Endothelial cell of umbilical vein (primary cell): Measurements from ENCODE around the gene DCC. TPM values are rescaled to one million over a fixed set of nuclear protein-coding genes. Genes with fewer than 3 reads are reported as not detected.

Experiments
- BruUV-seq: library from RNA; stranded (reverse); fragments of 400-500 nt; replicated peaks from 2 replicates; lab custom pipeline; 2021; lab: Mats Ljungman, UMichigan
- CTCF ChIA-PET: fragments of 300-600, 350-600 bp; sonication (Branson Sonifier 250); formaldehyde crosslinking; loops from one replicate; lab custom pipeline; 2021; ENCODE audit warnings: antibody characterized with exemption, inconsistent platforms; lab: Charles Lee
- POLR2A ChIA-PET: fragments of 300-600, 350-600 bp; sonication (Branson Sonifier 250); formaldehyde crosslinking; loops from one replicate; lab custom pipeline; 2021; ENCODE audit warnings: antibody characterized with exemption, inconsistent platforms; lab: Charles Lee
- DNase-seq: peaks from one replicate; pipeline ENCODE4 v3.0.0-alpha.2; 2011; ENCODE audit warnings: low read depth, low spot score
- FAIRE-seq: peaks from 2 replicates; lab custom pipeline; 2011; peaks lifted over from hg19 to GRCh38; lab: Jason Lieb, UNC
- H2AFZ ChIP-seq: 2 replicates; pipeline ENCODE4 v1.6.0; 2012; ENCODE audit warnings: low read depth, low read length, control low read depth, inconsistent platforms
- H3K27ac ChIP-seq: 2 replicates; pipeline ENCODE4 v1.5.1; 2011; ENCODE audit warnings: low read depth, mild to moderate bottlenecking, control low read depth, low read length, moderate library complexity; ENCODE audit not compliant: insufficient read depth
- H3K27me3 ChIP-seq, 2 experiments: 2 replicates each; pipeline versions ENCODE4 v1.6.0 to v1.6.1; 2011; ENCODE audit warnings: low read length in 2 of 2, mixed read lengths in 1 of 2; ENCODE audit not compliant: control insufficient read depth in 2 of 2, insufficient read depth in 2 of 2
- H3K36me3 ChIP-seq, 2 experiments: 2 replicates in 1 of 2; 3 replicates in 1 of 2; pipeline ENCODE4 v1.5.1; 2011; ENCODE audit warnings: low read length in 2 of 2, mild to moderate bottlenecking in 1 of 2, moderate library complexity in 1 of 2; ENCODE audit not compliant: control insufficient read depth in 2 of 2, insufficient read depth in 2 of 2; ENCODE audit errors: extremely low read depth in 1 of 2
- H3K4me1 ChIP-seq: 3 replicates; pipeline ENCODE4 v1.5.1; 2011; ENCODE audit warnings: mild to moderate bottlenecking, low read length; ENCODE audit not compliant: control insufficient read depth, insufficient read depth; ENCODE audit errors: extremely low read depth
- H3K4me2 ChIP-seq: 2 replicates; pipeline ENCODE4 v1.6.1; 2011; ENCODE audit warnings: low read length, control low read depth, mixed read lengths; ENCODE audit not compliant: insufficient read depth
- H3K4me3 ChIP-seq, 3 experiments: fragments of 200-600 bp in 1 of 3; sonication (generic), shearing (Covaris generic) in 1 of 3; replicated peaks in 1 of 3; 2 replicates each; pipeline ENCODE4 v1.5.1; 2011 to 2016; ENCODE audit warnings: control low read depth in 3 of 3, low read length in 3 of 3, mild to moderate bottlenecking in 2 of 3, inconsistent platforms in 1 of 3, low read depth in 1 of 3, moderate library complexity in 1 of 3; ENCODE audit not compliant: insufficient read depth in 1 of 3
- H3K79me2 ChIP-seq: 2 replicates; pipeline ENCODE4 v1.6.0; 2012; ENCODE audit warnings: low read length, inconsistent platforms; ENCODE audit not compliant: control insufficient read depth, insufficient read depth
- H3K9ac ChIP-seq: replicated peaks from 2 replicates; pipeline ENCODE3; 2011; ENCODE audit warnings: low read length, control low read depth; ENCODE audit not compliant: insufficient read depth; ENCODE audit errors: extremely low read depth
- H3K9me1 ChIP-seq: replicated peaks from 3 replicates; pipeline ENCODE4 v1.6.0; 2011; ENCODE audit warnings: mild to moderate bottlenecking, low read length; ENCODE audit not compliant: control insufficient read depth, insufficient read depth; ENCODE audit errors: extremely low read depth
- H3K9me3 ChIP-seq: replicated peaks from 2 replicates; pipeline ENCODE4 v1.5.1; 2012; ENCODE audit warnings: low read length, inconsistent platforms; ENCODE audit not compliant: control insufficient read depth, insufficient read depth
- H4K20me1 ChIP-seq: replicated peaks from 2 replicates; pipeline ENCODE3; 2011; ENCODE audit warnings: mild to moderate bottlenecking, low read length; ENCODE audit not compliant: control insufficient read depth, insufficient read depth; ENCODE audit errors: extremely low read depth
- CTCF ChIP-seq, 2 donors: IDR thresholded peaks; 1 replicate in 1 of 2; 2 replicates in 1 of 2; pipeline ENCODE4 v1.5.1; 2011; ENCODE audit warnings: low read length in 2 of 2, mild to moderate bottlenecking in 2 of 2, moderate library complexity in 2 of 2, control low read depth in 1 of 2, inconsistent platforms in 1 of 2, low read depth in 1 of 2; ENCODE audit not compliant: insufficient read depth in 1 of 2; ENCODE audit errors: extremely low read depth in 1 of 2
- EZH2 ChIP-seq: IDR thresholded peaks from 2 replicates; pipeline ENCODE4 v1.6.1; 2012; ENCODE audit warnings: borderline replicate concordance, low read depth, mild to moderate bottlenecking, moderate library complexity, low read length, inconsistent platforms; ENCODE audit not compliant: severe bottlenecking
- FOS ChIP-seq: IDR thresholded peaks from 2 replicates; pipeline ENCODE4 v1.6.1; 2011; ENCODE audit warnings: mild to moderate bottlenecking, low read length, moderate library complexity, borderline replicate concordance; ENCODE audit not compliant: insufficient read depth
- GATA2 ChIP-seq: IDR thresholded peaks from 2 replicates; pipeline ENCODE4 v1.7.0; 2011; ENCODE audit warnings: low read depth, mild to moderate bottlenecking, moderate library complexity, mixed read lengths, low read length; ENCODE audit not compliant: insufficient read length, insufficient read depth
- JUN ChIP-seq: IDR thresholded peaks from 2 replicates; pipeline ENCODE4 v1.6.1; 2011; ENCODE audit warnings: borderline replicate concordance, low read depth; ENCODE audit not compliant: insufficient read length, insufficient read depth
- MYC ChIP-seq: IDR thresholded peaks from one replicate; pipeline ENCODE4 v1.6.1; 2011; ENCODE audit warnings: mild to moderate bottlenecking, low read depth, low read length
- POLR2A ChIP-seq: IDR thresholded peaks from 2 replicates; pipeline ENCODE4 v1.6.1; 2012; ENCODE audit warnings: low read depth, mild to moderate bottlenecking, control low read depth, low read length
- POLR2AphosphoS5 ChIP-seq: IDR thresholded peaks from 2 replicates; pipeline ENCODE4 v1.6.1; 2012; ENCODE audit warnings: low read depth, mild to moderate bottlenecking, control low read depth, low read length, moderate library complexity; ENCODE audit not compliant: insufficient read depth
- dilution Hi-C: fragments of 300-500 bp; cut with MboI; formaldehyde crosslinking; loops from one replicate; pipeline ENCODE4 v1.15.0; 2019; ENCODE audit warnings: low sequenced_read_pairs; ENCODE audit not compliant: extremely low pct_ligation_motif_present
- intact Hi-C: fragments of 100-400 bp; cut with micrococcal nuclease; formaldehyde crosslinking; loops from one replicate; pipeline ENCODE4 v1.10.0; 2022
- polyA plus RNA-seq, 4 experiments: library from polyadenylated mRNA; depleted of rRNA in 3 of 4; stranded (reverse) in 3 of 4; unstranded in 1 of 4; fragments of >200 nt; gene quantifications; 2 replicates each; pipeline versions ENCODE4 v1.2.1 to v1.2.3, GENCODE V29; 2011 to 2012; ENCODE audit warnings: missing spikeins in 1 of 4
- total RNA-seq: library from RNA; stranded (reverse); gene quantifications from 2 replicates; pipeline ENCODE4 v1.2.3, GENCODE V29; 2021
- TF ChIP-seq, protein P1 (sequence below): IDR thresholded peaks from 2 replicates; pipeline ENCODE4 v1.6.1; 2011; ENCODE audit not compliant: insufficient read depth, insufficient read length

Gene DCC
- total and polyA plus RNA-seq, 2 donors (not counting 3 experiments of a cell fraction or from before 2014, with no cell fraction given) = not detected

- Histone ChIP-seq H3K9me1 (no peaks in the 10 kb centered on the region), H3K27me3 (no peaks in the 10 kb centered on the region), H3K4me2 (no peak overlapping the region), H3K9ac (no peak overlapping the region), H2AFZ (no peak overlapping the region), H3K4me1 (no peaks in the 10 kb centered on the region), H3K4me3 (no peak overlapping the region), H3K27ac (no peak overlapping the region), H4K20me1 (no peaks in the 10 kb centered on the region), H3K79me2 (no peaks in the 10 kb centered on the region), H3K36me3 (no peaks in the 10 kb centered on the region), H3K9me3 (peaks cover 1% of the 10 kb centered on the region)
- ChIA-PET CTCF (no interaction called here), POLR2A (no interaction called here)
- TF ChIP-seq, protein P1, sequence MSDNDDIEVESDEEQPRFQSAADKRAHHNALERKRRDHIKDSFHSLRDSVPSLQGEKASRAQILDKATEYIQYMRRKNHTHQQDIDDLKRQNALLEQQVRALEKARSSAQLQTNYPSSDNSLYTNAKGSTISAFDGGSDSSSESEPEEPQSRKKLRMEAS = no peak
- TF ChIP-seq GATA2 = no peak
- no peak for TF ChIP-seq FOS
- TF ChIP-seq EZH2 = no peak
- TF ChIP-seq POLR2A = no peak
- no peak for TF ChIP-seq POLR2AphosphoS5
- TF ChIP-seq CTCF (IDR thresholded peaks at IDR 0.05; ENCODE audit: extremely low read depth in 1 of 2, insufficient read depth in 1 of 2, low read depth in 1 of 2, low read length in 2 of 2) = no peak
- no peak for TF ChIP-seq MYC
- no peak for TF ChIP-seq JUN
- no peak for DNase-seq
- no TSS peak for BruUV-seq
- dilution Hi-C loops = no loop called here
- intact Hi-C loops = loop anchor here (5.0 kb wide), 1 partner anchor 1418 kb away; no protein-coding TSS in a partner anchor
- no peak for FAIRE-seq
Observed at GRCh38 chr18:53040286-53040685, 700.3 kb downstream of the DCC start.
